Activated naive CD4-positive, alpha-beta T cell treated with anti-CD3 and anti-CD28 coated beads, Interleukin-2, amount 10 ng/mL, durations not matched to agents 5 hours and 36 hours (primary cell): ENCODE data around the gene ODF2. TPM values are rescaled to one million over a fixed set of nuclear protein-coding genes. Genes with fewer than 3 reads are reported as not detected.

Experiments used
- total RNA-seq, 2 experiments: library from RNA; stranded (reverse); gene quantifications; one replicate each; pipeline ENCODE4 v1.2.3, GENCODE V29; 2021

Gene ODF2
- total RNA-seq: 10 to 100 TPM; 46.8 to 52.0 TPM

DNA sequence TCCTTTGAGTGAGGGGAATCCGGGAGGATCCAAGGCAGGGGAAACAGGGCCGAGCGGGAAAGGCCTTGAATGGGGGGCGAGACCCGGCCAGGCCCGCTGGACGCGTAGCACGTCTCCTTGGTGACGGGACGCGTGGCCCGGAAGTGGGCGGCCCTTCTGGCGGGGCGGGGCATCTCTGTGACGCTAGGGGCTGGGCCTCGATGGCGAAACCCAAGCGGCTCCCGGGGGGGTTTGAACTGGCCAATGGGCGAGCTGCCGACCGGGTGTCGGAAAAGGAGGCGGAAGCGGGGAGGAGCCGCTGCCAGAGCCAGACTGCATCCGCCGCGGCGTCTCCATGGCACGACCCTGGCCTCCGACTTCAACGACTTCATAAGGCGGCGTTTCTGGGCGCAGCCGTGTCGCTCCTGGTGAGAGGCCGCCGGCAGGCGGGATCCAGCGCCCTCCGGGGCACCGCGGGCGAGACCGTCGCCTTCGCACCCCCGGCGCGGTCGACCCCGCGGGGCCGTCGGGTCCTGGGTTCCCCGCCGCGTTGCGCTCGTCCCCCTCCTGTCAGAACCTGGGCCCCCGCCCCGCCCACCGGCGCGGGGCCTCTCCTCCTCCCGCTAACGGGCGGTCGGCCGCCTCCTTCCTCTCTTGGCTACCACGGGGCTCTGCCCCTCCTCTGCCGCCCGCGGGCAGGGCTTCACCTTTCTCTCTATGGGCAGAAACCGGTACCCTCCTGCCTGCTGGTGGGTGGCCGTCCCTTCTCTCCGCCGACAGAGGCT lies at the start of gene ODF2:
Gene ODF2, plus strand, starts transcription at position 158 of the 764 bp plus-strand sequence. Its CDS starts 86 bp downstream, at position 244.

DNA sequence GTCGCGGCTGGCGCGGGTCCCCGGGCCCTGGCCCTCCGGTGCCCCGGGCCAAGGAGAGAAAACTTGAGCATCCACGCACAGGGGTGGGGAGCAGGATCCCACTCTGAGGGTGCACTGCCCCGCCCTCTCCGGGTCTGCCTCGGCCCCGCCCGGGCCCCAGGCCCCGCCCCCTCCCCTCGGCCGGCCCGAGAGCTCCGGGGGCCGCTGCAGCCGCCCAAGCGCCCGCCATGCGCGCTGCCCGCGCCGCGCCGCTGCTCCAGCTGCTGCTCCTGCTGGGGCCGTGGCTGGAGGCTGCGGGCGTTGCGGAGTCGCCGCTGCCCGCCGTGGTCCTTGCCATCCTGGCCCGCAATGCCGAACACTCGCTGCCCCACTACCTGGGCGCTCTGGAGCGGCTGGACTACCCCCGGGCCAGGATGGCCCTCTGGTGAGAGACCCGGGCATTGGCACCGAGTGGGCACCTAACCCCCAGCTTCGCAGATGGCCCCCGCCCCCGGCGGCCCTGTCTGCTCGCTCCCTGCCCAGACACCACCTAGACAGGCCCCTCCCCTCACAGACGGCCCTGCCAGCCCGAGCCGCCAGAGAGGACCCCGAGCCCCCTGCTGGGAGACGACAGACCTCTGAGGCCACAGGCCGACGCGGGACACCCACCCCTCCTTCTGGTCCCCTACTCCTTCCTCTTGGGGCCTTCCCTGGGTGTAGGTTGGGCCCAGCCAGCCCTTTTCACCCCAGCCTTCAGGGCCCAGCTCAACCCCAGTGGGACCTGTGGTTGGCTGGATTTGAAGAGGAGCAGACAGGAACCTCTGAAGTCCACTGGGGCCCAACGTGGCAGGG lies 34.9 kb upstream of the ODF2 start, which contains the start of gene CERCAM:
Gene CERCAM, plus strand, starts transcription at position 207 of the 831 bp plus-strand sequence. Its CDS starts 21 bp downstream, at position 228.

DNA sequence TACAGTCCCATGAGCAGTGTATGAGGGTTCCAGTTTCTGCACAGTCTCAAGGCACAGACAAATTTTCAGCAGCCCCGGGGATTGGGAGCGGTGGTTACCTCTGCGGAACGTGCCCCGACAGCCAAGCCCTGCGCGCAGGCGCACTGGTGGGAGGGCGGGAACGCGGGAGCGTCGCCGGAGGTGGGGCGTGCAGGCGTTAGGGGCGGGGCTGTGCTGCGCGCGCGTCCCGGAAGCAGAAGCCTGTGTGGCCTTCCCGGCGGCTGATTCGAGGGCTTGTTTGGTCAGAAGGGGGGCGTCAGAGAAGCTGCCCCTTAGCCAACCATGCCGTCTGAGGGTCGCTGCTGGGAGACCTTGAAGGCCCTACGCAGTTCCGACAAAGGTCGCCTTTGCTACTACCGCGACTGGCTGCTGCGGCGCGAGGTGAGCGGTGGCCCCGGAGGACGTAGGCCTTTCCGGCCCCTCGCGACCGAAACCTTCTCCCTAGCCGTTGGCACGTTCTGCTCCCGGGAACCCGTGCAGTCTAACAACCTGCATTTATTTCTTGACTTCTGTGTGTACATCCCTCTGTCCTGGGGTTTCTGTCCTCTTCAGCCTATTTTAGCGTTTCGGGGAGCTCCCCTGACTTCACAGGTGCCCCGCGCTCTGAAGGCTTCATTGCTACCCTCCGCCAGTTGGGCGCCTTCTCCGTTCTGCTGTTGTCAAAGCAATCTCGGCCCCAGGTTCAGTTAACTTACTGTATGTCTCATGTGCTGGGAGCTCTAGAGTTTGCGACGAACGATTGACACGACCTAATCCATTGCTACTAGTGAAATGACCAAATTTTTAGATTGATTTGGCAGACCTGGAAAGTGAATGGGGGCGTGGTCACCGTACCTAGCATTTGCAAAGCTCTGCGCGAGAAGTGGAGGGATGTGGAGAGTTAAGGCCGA lies 48.9 kb downstream of the ODF2 start, which contains the start of gene GLE1:
Gene GLE1, plus strand, starts transcription at position 235 of the 929 bp plus-strand sequence. Its CDS starts 87 bp downstream, at position 322.

Other genes starting within 250 kb of the ODF2 start
- 10 to 100 TPM; 40.3 to 47.1 TPM for gene GOLGA2, start 180.0 kb upstream of the ODF2 start, total RNA-seq
- gene SWI5, start 179.7 kb upstream of the ODF2 start, total RNA-seq: 10 to 100 TPM; 10.9 to 12.1 TPM
- 10 to 100 TPM; 21.5 to 23.2 TPM for gene TRUB2, start 133.6 kb upstream of the ODF2 start, total RNA-seq
- gene COQ4, start 133.2 kb upstream of the ODF2 start, total RNA-seq: 10 to 100 TPM; 34.7 to 35.2 TPM
- 10 to 100 TPM; 11.5 to 14.4 TPM for gene SLC27A4, start 115.5 kb upstream of the ODF2 start, total RNA-seq
- gene URM1, start 84.6 kb upstream of the ODF2 start, total RNA-seq: 10 to 100 TPM; 72.6 to 75.8 TPM
- gene CERCAM, start 35.1 kb upstream of the ODF2 start, total RNA-seq: under 1 TPM; 0.39 to 0.58 TPM
- 10 to 100 TPM; 37.5 to 41.3 TPM for gene GLE1, start 48.7 kb downstream of the ODF2 start, total RNA-seq
- gene SPTAN1, start 96.6 kb downstream of the ODF2 start, total RNA-seq: 100 to 1,000 TPM; 310 to 334 TPM
- 10 to 100 TPM; 44.3 to 46.0 TPM for gene DYNC2I2, start 200.8 kb downstream of the ODF2 start, total RNA-seq
- gene SET, start 233.2 kb downstream of the ODF2 start, total RNA-seq: 100 to 1,000 TPM; 412 to 435 TPM
- gene PKN3, start 246.5 kb downstream of the ODF2 start, total RNA-seq: 1 to 10 TPM; 4.3 to 5.2 TPM